Panc1 (cell line): Measurements from ENCODE around the gene THEM5.
"Not testable (repeated sequence)": the region's sequence is repeated elsewhere in the genome, so short reads cannot be mapped to it uniquely, and the experiment has no call there.

ENCODE experiments used
- POLR2AphosphoS5 ChIP-seq: IDR thresholded peaks from 2 replicates; pipeline ENCODE4 v1.6.1; 2012; ENCODE audit warnings: mild to moderate bottlenecking, low read depth, low read length, moderate library complexity
- SIN3A ChIP-seq: IDR thresholded peaks from 2 replicates; pipeline ENCODE4 v1.6.1; 2012; ENCODE audit warnings: low read depth, mild to moderate bottlenecking, low read length, moderate library complexity, borderline replicate concordance; ENCODE audit not compliant: insufficient read depth
- TF ChIP-seq, protein P1 (sequence below): fragments of 450-650 bp; IDR thresholded peaks from 2 replicates; pipeline ENCODE4 v1.5.1; 2017; ENCODE audit warnings: mild to moderate bottlenecking

DNA sequence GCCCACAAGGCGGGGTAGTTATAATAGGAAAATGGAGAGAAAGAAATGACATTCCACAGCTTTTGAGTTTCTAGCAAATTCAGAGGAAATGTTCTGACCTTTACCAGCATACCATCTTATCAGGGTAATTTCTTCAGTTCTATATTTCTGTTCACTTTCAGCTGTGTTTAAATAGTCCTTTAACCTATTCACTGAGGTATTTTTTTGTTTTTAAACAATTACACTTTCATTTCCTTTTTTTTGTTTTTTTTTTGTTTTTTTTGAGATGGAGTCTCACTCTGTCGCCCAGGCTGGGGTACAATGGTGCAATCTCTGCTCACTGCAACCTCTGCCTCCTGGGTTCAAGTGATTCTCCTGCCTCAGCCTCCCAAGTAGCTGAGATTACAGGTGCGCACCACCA lies 30.9 kb upstream of the THEM5 start:
- TF ChIP-seq, protein P1, sequence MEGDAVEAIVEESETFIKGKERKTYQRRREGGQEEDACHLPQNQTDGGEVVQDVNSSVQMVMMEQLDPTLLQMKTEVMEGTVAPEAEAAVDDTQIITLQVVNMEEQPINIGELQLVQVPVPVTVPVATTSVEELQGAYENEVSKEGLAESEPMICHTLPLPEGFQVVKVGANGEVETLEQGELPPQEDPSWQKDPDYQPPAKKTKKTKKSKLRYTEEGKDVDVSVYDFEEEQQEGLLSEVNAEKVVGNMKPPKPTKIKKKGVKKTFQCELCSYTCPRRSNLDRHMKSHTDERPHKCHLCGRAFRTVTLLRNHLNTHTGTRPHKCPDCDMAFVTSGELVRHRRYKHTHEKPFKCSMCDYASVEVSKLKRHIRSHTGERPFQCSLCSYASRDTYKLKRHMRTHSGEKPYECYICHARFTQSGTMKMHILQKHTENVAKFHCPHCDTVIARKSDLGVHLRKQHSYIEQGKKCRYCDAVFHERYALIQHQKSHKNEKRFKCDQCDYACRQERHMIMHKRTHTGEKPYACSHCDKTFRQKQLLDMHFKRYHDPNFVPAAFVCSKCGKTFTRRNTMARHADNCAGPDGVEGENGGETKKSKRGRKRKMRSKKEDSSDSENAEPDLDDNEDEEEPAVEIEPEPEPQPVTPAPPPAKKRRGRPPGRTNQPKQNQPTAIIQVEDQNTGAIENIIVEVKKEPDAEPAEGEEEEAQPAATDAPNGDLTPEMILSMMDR, result not testable (repeated sequence)
- not testable (repeated sequence) for TF ChIP-seq SIN3A, POLR2AphosphoS5
